ENCODE data around the gene TPST2.
A peak's percentile ranks its signal among the peaks of the same experiment; 100 is the strongest.
"Not testable (repeated sequence)": the region's sequence is repeated elsewhere in the genome, so short reads cannot be mapped to it uniquely, and the experiment has no call there.

Gene TPST2

GRCh38 chr22:26534171-26534855 lies 55.6 kb downstream of the TPST2 start:
- DNase-seq (ENCODE audit: low spot score), result no peak

GRCh38 chr22:26529345-26529744 lies 60.6 kb downstream of the TPST2 start:
- no peak for DNase-seq (ENCODE audit: low spot score)

DNA sequence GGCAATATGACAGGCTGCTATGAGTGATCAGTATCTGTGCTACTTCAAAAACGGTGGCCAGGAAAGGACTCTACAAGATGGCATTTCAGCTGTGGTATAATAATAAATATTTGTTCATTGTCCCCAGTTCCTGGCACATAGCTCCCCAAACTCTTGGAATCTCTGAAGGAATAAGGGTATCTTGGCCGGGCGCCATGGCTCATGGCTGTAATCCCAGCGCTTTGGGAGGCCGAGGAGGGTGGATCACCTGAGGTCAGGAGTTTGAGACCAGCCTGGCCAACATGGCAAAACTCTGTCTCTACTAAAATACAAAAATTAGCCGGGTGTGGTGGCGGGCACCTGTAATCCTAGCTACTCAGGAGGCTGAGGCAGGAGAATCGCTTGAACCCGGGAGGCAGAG lies 61.4 kb downstream of the TPST2 start:
- not testable (repeated sequence) for DNase-seq (ENCODE audit: low spot score)

- DNase-seq (ENCODE audit: low spot score), result no peak
Measured at GRCh38 chr22:26527574-26528465, 62.1 kb downstream of the TPST2 start.

GRCh38 chr22:26527167-26527566 lies 62.8 kb downstream of the TPST2 start:
- no peak for DNase-seq (ENCODE audit: low spot score)

DNA sequence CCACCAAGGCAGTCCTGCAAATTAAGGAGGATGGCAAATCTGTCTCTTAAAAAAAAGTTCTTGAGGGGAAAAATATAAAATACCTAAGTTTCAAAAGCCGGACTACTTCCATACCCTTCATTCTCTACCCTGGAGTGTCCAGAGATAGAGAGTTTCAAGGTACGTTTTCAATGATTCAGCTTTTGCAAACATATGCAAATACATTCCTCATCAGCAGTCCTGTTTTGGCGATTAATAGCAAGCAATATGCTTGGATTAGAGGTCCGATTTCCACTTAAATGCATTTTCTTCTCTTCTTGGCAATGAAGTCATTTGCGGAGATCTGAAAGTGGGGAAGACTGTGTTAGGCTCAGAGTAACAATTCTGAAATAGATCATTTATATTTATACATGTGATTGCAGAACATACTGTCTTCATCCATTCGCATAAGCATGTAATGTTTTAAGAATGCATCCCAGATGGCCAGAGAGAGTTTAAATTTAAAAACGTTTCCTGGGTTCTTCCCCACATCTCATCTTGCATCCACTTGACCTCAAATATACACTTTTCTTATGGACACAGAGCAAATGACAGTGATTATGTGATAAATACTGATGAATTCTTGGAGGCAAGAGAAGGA lies 63.9 kb downstream of the TPST2 start:
- no peak for DNase-seq (ENCODE audit: low spot score)

DNA sequence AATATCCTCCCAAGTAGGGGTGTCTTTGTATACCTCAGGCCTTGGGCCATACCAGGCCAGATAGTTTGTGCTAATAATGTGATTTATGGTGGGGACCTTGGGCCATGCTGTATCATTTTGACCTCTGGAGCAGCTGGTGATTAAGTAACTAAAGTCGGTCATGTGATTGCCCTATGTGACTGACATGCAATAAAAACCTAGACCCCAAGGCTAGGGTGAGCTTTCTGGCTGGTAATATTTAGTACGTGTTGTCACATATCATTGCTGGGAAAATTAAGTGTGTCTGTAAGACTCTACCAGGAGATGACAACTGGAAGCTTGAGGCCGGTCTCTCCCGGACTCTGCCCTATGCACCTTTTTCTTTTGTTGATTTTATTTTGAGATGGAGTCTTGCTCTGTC lies 65.1 kb downstream of the TPST2 start:
- DNase-seq (ENCODE audit: low spot score), result no peak

DNA sequence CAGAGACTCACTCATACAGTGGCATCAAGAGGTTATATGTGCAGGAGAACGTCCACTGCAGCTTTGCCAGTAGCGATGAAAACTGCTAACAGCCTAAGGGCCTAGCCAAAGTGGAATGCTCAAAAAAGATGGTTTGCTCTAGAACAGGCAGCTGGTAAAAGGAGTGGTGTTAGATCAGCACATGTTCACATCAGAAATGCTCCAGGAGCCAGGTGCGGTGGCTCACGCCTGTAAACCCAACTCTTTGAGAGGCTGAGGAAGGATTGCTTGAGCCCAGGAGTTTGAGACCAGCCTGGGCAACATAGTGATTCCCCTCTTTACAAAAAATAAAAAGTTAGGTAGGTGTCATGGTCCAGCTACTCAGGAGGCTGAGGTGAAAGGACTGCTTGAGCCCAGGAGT lies 67.3 kb downstream of the TPST2 start:
- DNase-seq (ENCODE audit: low spot score), result no peak

GRCh38 chr22:26522012-26522411 lies 67.9 kb downstream of the TPST2 start:
- DNase-seq (ENCODE audit: low spot score), result no peak

- DNase-seq (ENCODE audit: low spot score), result no peak
Measured at GRCh38 chr22:26517429-26517828, 72.5 kb downstream of the TPST2 start.

GRCh38 chr22:26516503-26516902 lies 73.4 kb downstream of the TPST2 start:
- DNase-seq (ENCODE audit: low spot score), result no peak

DNA sequence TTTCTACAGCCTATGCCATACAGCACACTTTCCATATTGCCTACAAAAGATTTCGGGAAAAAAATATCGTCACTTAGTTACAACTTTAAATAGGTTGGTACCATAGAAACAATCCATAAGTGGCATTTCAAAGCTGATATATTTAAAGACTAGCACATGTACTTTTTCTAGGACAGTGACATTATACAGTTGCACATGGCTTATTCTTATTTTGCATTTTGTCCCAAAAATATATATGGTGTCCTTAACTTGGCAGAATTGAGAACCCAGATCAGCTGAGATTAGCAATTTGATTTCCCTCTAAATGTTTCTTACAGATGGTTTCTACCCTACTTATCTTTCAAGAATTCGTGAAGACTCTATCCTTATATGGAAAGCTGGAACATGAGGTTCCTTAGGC lies 74.0 kb downstream of the TPST2 start:
- DNase-seq (ENCODE audit: low spot score), result peak; percentile 13

DNA sequence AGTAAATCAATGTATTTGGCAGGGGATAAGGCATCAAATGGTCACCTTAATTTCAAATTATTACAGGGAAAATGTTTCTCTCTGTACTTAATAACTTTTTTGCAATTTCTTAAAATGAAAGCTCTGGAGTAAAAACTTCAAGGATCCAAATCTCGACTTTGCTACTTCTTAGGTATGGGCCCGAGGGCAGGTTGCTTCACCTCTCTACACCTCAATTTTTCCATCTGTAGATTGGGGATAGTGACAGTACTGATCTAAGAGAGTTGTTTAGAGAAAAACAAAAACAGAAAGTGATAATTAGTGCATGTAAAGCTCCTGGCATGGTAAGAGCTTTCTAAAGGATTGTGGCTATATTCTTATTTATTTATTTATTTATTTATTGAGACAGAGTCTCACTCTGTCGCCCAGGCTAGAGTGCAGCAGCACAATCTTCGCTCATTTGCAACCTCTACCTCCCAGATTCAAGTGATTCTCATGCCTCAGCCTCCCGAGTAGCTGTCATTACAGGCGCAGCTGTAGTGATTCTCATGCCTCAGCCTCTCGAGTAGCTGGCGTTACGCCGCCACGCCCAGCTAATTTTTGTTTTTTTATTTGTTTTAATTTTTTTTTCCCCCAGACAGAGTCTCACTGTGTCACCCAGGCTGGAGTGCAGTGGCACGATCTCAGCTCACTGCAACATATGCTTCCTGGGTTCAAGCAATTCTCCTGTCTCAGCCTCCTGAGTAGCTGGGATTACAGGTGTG lies 75.3 kb downstream of the TPST2 start:
- no peak for DNase-seq (ENCODE audit: low spot score)

- no peak for DNase-seq (ENCODE audit: low spot score)
Measured at GRCh38 chr22:26513838-26514237, 76.1 kb downstream of the TPST2 start.

DNA sequence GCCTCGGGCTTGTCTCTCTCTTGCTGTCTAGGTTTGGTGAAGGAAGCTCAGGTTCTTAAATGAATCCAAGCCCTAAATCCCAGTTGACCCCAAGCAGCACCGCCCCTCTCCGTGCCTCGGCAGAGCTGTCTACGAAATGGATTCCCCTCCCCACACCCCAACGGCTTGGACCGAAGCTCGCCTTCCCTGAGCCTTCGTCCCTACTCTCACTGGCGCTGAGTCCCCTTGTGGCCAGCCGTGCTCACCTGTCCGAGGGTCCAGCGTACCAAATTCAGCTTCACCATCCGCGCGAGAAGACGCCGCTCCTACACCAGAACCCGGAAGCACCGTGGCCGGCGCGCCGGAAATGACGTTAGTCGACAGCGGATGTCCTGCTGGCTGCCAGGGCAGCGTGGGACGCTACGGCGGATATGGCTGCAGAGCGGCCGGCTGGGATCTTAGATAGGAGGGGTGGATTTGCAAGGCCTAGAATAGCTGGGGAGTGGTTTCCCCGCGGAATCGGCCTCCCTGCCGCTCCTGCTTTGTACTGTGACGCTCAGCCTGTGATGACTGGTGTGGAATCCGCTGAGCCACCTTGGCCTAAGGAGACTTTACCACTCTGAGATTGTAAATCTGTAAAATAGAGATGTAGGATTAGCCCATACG lies 77.7 kb downstream of the TPST2 start, which contains the start of gene TFIP11:
TSS of gene TFIP11 (minus strand) at position 325 of the 645 bp plus-strand sequence. CDS start 2,201 bp downstream, outside the sequence.
- DNase-seq (ENCODE audit: low spot score), result peak; percentile 90

GRCh38 chr22:26508148-26508547 lies 81.8 kb downstream of the TPST2 start:
- DNase-seq (ENCODE audit: low spot score), result no peak

DNA sequence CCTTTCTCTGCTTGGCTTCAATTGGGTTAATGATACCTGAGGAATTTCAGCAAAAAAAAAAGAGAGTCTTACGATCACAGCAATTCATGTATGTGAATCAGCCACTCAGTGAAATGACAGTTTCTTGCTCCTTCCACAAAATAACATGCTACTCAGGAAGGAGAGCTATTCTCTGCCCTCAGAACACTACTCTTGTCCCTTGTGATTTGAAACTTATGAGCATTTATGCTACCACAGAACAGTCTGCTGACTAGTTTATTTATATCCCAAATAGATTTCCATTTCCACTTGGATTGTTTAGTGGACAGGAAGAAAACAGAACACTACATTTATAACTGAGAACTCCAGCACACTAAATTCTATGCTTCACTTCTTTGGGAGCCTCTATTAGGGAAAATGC lies 86.2 kb downstream of the TPST2 start:
- no peak for DNase-seq (ENCODE audit: low spot score)

DNA sequence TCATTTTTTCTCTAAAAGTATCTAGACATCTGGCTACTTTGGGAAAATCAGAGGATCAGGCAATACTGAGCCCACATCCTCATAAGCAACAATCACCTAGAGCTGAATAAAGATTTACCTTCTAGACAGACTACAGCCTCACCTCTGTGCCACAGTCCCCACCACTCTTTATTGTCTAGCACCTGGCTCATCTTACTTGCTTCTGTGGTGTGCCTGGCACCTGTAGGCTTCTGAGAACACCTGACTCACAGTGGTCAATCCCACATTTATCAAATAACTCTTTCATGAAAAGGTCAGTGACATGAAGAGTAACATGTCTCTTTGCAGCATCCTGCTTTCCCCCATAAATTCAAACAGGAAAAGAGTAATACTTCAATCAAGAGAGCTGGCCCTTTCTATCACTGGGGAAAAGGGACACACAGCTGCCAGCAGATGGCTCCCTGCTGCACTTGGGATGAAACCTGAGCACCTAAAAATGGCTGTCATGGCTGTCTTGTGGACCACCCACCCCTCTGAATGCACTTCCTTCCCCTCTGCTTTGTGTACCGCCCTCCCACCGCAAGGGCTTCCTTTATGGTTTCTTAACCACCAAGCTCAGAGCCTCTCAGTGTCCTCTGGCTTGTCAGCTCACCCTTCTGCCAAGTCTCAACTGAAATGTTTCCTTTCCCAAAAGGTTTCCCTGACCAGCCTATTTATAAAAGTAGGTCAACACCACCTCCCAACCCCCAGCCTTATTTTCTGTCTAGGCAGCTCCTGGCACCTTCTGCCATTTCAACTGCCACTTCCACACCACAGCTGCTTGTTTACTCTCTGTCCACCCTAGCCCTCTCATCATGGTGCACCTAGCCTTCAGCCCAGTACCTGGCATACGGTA lies 87.0 kb downstream of the TPST2 start:
- DNase-seq (ENCODE audit: low spot score), result no peak

DNA sequence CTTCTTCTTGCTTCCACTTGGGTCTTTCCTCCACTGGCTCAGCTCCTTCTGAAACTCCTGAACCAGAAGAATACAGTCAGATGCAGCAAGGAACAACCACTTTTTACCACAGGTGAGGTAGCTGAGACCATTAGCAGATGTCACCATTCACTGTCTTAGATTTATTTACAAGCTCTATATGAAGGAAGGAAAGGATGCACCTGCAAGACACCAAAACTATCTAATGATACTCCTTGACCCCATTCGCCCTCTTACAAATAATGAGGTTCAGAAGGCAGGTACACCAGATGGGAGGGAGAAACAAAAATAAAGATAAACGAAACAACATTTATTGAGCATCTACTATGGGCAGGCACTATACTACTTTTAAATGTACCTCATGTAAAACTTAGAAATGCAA lies 87.9 kb downstream of the TPST2 start:
- no peak for DNase-seq (ENCODE audit: low spot score)

DNA sequence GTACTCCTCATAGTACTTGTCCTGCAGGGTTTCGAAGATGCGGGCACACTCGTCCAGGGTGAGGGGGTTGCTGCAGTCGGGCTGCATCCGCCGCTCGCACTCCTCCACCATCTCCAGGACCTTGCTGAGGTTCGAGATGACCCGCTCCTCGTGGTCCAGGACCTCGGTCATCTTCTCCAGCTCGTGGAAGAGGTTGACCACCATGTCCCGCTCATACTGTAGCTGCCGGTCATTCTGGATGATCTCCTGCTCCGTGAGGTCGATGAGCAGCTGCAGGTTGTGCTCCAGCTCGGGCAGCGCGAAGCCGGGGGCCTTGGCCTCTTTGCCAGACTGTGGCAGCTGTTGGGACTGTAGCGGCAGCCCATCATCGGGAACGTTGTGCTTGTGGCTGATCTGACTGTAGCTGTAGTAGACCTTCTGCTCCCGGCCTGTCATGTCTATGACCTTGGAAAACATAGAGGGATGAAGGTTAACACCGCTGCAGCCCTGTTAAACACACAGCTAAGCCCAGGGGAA lies 90.7 kb downstream of the TPST2 start:
- no peak for DNase-seq (ENCODE audit: low spot score)

Measured in putamen (tissue), 1 donor.